HG03439 (cell line): ENCODE results near the gene FGD4.
"Not testable (repeated sequence)": the region's sequence is repeated elsewhere in the genome, so short reads cannot be mapped to it uniquely, and the experiment has no call there.

Source experiments
- ATAC-seq: cut with Tn5 transposase; IDR thresholded peaks from one replicate; pipeline ENCODE4 v1.9.1; 2021; ENCODE audit warnings: mild to moderate bottlenecking, moderate library complexity; ENCODE audit not compliant: unreplicated experiment

FGD4 gene

GRCh38 chr12:32515137-32515873, 115.9 kb downstream of the FGD4 start:
- no peak for ATAC-seq

DNA sequence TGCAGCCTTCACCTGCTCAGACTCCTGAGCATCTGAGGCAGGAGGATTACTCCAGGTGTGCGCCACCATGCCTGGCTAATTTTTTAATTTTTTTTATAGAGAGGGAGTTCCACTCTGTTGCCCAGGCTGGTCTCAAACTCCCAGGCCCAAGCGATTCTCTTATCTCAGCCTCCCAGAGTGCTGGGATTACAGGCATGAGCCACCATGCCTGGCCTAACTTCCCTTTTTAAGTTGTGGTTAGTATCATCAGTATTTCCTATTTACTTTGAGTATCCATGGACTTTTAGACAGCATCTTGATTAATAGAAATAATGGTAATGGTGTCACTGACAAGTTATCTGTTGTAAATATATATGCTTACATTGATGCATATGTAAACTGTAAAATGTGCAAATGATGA, 116.9 kb downstream of the FGD4 start:
- no peak for ATAC-seq

DNA sequence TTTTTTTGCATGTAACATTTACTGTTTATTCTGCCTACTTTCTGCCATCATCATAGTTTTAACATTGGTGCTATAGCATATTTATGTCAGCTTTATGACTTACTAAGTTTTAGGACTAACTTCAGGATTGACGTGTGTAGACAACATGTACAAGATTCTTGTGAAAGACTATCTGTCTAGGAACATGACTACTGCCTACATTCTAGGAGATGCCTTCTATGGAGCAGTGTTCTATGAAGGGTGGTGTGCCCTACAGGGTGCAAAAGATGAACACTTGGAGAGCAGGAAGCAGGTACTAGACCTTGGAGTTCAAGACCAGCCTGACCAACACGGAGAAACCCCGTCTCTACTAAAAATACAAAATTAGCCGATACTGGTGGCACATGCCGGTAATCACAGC, 118.6 kb downstream of the FGD4 start:
- no peak for ATAC-seq

DNA sequence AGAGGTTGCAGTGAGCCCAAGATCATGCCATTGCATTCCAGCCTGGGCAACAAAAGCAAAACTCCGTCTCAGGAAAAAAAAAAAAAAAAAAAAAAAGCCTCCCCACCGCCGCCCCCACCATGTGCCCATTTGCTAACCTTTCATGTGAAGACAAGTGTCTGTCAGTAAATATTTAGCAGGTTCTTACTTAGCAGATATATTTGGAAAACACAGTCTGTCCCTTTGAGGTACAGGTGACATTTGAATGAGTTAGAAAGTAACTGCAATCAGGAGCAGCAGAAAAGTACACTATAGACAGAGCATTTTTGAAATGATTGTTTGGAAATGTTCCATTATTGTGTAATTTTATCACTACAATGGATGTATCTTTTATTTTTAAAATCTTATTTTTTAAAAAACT, 119.7 kb downstream of the FGD4 start:
- ATAC-seq = no peak

DNA sequence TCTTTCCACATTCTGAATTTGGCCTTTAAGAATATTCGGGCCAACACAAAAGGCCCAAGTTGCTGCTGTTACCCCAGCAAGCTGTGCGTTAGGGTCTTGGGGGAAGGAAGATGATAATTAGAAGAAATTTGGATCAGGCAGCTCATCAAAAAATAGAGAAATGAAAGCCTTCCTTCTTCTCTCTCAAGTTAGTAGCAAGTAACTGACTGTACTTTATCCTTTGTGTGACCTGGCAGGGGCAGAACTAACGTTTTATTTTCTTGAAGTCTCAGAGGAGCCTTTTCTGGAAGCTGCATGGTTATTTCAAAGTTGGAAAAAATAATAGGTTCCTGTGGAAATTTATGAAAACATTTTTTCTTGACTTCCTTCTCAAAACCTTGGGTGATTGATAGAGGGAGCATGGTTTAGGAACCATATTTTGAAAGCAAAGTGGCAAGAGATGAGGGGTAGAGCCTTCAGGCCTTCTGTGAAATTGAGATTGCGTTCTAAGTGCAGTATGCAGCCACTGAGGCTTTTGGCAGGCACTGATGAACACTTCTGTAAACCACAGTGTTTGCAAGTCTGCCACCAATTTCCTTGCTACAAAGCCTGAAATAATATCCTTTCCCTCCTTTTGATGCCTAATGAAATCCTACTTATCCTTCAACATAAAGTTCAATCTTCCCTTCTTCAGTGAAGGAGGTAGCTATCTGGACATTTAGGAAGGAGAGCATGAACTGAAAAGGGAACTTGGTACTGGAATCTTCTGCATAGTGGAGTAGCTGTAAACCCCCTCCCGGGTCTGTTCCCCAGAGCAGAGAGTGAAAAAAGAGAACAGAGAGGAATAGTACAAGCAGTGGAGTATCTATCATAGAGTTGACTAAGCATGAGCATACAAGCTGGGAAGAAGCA, 123.2 kb downstream of the FGD4 start:
- ATAC-seq = no peak

- not testable (repeated sequence) for ATAC-seq
Measured at GRCh38 chr12:32525802-32526201, 126.4 kb downstream of the FGD4 start.

GRCh38 chr12:32526343-32526742, 127.0 kb downstream of the FGD4 start:
- not testable (repeated sequence) for ATAC-seq

DNA sequence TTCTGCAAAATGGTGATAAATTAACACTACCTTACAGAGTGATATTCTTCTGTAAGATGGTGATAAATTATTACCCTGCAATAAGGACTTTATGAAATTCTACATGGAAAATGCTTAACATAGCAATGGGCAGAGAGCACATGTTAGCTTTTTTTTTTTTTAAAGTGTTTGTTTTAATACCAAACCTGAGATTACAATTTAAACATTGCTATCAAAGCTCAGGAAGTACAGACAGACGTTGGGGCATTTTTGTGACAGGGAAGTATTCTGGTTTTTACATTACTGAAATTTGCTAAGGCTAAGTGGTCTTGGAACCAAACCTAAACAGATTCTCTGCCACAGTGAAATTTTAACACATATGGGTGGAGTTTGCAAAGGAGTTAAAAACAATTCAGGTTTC, 133.1 kb downstream of the FGD4 start:
- ATAC-seq = no peak

GRCh38 chr12:32532951-32533350, 133.6 kb downstream of the FGD4 start:
- ATAC-seq = no peak

GRCh38 chr12:32533506-32533905, 134.1 kb downstream of the FGD4 start:
- ATAC-seq = not testable (repeated sequence)

DNA sequence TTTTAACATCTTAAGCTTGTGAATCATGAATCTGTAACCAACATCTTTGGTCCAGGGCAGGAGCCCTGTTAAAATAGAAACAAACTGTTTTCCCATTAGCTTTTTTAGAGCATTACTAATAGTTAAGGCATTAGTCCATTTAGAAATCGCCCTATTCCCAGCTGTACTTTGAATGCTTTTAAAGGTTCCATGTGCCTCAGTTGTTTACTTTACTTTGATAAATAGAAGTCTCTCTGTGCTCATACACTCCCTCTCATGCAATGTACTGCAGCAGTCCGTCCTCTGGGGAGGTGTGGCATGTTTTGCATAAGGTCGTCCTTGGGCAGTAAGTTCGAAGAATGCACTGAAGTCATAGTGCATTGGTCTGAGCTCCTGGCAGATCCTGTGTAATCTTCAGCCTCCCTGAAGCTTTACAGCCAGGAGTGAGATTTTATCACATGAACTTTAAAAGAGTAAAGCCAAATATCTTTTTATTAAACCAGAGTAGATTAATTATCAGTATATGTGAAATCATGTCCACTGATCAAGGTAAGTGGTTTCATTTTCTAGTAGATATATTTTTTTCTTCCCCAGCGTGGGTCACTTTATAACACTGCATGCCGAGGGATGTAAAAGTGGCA, 134.7 kb downstream of the FGD4 start:
- peak; percentile 64 for ATAC-seq

- ATAC-seq = no peak
Measured at GRCh38 chr12:32534698-32535097, 135.3 kb downstream of the FGD4 start.

DNA sequence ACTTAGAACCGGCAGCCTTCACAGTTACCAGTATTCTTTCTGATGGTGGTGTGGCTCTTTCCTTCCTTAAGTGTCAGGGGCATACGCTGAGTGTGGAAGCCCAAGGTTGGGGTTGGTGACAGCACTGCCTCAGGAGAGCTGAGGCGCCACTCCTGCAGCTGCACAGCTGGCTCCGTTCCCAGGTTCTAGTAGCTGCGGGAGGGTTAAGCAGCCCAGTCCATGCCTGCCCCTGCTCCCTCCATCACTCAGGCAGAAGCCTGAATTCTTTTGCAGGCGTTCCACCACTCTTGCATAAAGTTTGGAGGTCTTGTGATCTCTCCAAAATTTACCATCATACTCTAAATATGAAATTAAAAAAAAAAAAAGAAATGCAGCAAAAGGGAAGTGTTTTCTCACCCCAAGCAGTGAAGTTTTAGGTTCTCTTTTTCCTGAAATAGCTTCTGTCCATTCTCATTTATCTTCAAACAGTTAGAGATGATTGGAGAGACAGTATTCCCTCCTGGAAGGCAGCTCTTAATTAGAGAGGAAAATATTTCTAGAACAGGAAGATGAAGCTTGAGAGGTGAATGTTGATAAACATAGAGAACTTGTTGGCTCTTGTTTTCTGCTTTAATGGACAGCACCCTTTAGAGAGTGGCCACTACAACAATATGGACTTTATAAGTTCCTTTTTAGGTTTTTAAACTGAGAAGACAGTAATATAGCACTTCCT, 136.1 kb downstream of the FGD4 start:
- ATAC-seq = no peak

- ATAC-seq = no peak
Measured at GRCh38 chr12:32536000-32536345, 136.6 kb downstream of the FGD4 start.

- ATAC-seq = no peak
Measured at GRCh38 chr12:32541754-32542374, 142.5 kb downstream of the FGD4 start.

DNA sequence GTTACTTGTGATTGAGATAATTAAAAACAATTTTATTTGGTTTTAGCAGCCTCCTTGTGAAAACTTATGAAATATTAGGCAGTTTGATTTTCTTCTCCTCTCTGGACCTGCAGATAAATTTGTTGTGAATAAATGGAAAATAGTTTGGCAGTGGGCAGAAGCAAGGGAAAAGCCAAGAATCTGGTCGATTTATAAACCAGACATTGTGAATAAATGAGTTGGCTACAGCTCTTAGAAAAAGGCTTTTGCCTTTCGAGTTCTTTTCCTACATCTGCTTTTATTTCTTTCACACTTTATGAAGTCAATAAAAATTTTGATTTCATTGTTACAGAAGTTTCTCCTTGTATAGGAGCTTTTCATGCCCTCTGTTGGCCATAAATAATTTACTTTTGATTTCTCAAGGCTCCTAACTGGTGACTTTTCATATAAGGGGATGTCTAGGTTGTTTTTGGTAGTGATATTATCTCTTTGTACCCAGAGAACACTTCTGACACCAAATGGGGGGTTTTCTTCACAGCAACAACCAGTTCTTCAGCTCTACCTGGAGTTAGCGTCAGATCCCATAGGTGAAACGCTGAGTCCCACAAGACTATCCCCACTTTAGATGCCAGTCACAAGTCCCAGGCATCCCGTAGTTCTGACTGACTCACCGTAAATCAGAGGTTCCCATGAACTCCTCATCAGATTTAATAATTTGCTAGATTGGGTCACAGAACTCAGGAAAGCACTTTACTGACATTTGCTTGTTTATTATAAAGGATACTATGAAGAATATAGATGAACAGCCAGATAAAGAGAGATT, 143.3 kb downstream of the FGD4 start:
- ATAC-seq = no peak

GRCh38 chr12:32544893-32545292, 145.5 kb downstream of the FGD4 start:
- no peak for ATAC-seq

DNA sequence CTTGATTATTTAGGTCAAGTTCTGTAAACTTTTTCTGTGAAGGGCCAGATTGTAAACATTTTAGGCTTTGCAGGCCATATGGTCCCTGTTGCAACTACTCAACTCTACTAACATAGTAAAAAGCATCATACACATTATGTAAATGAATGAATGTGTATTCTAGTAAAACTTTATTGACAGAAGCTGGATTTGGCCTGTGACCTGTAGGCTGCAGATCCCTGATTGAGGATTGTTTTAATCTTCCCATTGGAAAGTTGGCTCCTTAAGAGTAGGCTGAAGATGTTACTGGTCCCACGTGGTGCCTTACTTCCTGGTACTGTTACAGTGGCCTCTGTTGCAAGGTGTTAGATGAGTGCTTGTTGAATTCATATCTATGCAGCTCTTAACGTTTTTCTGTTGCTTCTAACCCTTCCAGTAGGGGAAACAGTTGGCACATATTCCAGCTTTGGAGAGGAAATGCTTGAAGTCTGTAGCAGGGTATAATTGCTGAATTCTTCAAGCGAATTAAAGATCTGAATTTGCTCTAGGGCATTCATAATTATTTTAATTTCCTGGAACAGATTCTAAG, 146.1 kb downstream of the FGD4 start:
- ATAC-seq = no peak

GRCh38 chr12:32546272-32546671, 146.9 kb downstream of the FGD4 start:
- ATAC-seq = no peak
